Stimulated activated CD8-positive, alpha-beta memory T cell treated with anti-CD3 and anti-CD28 coated beads, Interleukin-12 subunit alpha, Interleukin-12 subunit beta, amount 100 ng/mL, for 24 hours (primary cell): Measurements from ENCODE around the gene HOXA7.

Experiments
- DNase-seq: peaks from one replicate; pipeline ENCODE4 v3.0.0-alpha.2; 2020; ENCODE audit errors: extremely low read depth

HOXA7 gene

DNA sequence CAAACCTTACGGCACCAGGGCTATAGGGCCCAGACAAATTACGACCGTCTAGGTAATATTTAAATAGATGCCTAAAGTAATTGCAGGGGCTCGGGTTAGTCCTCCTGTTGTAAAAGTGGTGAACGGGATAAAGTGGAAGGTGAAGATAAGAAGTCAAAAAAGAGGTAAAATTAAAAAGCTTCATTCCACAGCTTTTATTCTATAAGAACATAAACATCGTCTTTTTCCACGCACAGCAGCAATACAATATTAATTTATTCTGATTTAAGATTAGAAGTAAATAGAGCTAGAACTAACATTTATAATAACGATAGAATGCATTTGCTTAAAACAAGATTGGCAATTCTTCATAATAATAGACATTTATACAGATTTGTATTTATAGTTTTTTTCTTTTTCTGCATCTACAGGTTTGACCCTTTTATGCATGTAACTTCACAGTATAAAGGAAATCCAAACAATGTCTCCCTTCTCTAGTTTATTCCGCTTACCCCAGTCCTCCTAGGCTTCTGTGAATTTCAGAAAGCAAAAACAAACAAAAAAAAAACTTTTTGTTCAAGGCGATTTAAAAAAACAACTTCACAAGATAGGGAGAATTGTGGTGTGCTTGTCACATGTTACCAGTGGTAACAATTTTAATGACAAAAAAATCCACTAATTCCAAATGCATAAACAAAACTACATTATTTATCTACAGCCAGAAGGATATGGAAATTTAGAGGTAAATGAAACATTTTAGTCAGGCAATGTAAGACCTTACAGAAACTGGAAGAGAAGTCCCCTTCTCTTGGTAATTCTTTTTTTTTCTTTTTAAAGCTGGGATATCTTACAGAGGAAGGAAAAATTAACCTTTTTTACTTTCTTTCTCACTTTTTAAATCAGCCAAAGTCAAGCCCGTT, 14.2 kb upstream of the HOXA7 start:
- no peak for DNase-seq

DNA sequence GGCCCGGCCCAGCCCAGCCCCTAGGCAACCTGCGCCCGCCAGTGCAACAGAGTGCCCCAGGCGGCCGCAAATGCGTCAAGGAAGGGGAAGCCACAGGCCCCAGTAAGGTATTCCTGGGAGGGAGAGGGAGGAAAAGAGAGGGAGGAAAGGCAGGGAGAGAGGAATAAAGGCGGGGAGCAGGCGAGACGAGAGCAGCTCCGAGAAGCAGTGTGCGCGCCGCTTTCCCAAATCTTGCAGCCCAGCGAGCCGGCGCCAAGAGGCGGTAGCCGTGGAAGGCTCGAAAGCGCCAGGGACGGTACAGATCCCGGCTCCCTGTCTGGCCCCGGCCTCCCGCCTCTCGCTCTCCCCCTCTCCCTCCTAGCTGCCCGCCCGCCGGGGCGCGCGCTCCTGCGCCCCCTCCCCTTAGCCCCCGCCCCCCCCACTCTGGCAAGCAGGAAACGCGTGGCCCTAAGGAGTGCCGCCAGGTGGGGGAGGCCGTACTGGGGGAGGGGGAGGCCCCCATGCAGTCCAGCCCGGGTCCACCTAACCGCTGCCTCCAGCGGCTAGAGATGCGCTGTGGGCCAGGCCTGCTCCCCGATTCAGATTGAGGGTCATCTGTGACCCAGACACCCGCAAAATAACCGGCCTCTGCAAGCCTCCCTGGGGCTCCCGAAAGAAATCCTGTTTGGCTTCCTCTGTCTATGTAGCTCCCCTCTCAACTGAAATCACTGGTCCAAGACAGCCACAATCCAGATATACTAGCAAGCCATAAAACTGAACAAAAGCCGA, 13.4 kb upstream of the HOXA7 start:
- DNase-seq = no peak

DNA sequence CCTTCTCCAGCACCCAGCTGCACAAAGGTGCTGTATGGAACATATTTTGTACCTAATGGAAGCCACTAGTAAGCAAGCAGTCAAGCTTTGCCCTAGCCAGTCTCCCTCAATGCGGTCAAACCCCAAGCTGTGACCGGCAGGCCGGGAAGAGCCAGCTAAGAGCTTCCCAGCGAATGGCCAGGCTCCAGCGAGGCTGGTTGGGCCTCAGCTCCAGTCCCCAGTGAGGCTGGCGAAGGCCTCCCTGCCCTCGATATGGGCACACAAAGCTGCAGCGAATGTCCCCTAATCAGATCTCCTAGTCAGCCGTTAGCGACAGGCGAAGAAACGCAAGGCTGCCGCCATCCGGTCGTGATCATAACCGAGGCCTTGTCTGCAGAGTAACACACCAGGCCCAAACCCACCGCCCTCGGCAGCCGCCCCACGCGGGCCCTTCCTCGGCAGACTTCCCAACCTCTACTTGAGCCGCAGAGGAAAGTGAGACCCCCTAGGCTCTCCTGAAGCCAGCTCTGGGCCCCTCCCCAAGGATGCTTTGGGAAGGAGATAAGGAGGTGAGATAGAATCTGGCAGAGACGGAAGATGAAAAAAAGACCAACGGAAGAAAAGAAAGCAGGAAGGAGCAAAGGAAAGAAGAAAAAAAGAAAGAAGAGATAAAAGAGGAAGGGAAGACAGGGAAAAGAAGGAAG, 11.9 kb upstream of the HOXA7 start:
- no peak for DNase-seq

DNA sequence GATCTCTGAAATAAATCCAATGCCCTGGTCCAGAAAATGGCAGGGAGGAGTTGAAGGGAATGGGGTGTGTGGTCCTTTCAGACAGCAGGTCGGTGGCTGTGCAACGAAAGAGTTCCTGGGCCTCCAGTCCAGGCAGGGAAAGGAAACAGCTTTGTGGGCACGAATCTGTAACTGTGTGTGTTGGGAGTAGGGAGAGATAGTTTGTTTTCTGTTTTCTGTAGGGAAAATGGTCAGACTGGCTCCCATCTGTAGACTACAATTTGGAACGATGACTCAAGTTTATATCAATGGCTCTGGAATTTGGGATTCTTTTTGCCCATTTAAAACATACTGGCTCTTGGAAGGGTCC, 11.4 kb upstream of the HOXA7 start:
- no peak for DNase-seq

DNA sequence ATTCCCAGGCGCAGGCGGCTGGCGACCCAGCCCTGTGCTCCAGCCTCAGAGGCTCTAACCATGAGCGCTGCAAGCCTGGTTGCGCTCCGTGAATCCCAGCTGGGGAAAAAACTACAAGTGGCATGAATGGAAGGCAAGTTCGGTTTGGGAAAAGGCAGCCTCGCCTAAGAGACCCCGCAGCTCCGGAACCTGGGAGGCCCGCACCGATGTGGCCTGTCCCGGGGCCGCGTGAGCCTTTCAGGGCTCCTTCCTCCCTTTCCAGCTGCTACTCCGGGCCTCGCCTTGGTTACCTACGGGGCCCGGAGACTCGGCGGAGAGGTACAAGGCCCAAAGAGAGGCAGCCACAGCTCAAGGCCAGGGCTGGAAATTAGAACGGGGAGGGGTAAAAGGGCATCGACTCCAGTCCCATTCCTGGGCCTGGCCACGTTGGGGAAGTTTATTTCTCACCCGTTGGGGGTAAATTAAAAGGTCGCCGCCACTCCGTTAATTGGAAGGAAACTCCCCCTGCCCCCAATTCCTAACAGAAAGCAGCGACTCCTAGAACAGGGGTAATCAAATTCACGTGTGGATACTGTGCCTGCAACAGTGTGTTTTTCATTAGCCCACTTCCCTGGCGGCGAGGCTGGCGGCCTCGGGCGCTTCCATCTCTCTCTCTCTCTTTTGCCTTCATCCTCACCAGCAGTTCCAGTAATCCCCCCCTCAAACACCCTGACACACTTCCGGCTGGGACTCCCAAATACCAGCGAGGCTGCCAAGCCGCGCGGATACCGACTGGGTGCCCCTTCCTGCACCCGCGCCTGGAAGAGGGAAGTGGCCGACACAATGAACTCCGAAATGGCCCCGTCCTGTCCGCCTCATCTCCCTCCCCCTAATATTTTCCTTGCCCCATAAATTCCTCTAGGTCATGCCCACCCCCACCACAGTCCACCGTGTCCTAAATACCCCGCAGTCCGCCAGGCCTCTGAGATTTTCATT, 10.3 kb upstream of the HOXA7 start:
- DNase-seq = no peak

DNA sequence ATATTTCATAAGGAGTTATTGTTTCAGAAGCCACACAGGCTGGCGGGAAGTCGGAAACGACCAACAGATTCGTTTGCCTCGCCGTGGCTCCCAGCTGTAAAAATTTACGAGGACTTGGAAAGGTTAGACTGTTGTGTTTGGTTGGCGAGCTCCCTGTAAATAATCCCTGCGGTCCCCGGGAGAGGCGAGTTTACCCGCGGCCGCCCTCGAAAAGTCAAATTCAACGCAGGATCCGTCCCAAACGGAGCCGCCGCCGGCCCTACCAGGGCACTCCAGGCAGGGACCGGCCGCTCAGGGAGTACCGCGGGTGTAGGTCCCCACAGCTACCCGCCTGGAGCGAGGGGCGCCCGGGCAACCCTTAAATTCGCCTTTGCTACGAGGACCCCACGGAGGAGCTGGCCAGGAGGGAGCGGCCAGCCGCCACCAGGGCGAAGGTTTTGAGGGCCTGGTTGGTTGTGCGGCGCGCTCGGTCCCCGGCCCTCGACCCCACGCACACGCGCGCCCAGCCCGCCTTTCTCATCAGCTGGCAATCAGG, 9.6 kb upstream of the HOXA7 start:
- DNase-seq = no peak

DNA sequence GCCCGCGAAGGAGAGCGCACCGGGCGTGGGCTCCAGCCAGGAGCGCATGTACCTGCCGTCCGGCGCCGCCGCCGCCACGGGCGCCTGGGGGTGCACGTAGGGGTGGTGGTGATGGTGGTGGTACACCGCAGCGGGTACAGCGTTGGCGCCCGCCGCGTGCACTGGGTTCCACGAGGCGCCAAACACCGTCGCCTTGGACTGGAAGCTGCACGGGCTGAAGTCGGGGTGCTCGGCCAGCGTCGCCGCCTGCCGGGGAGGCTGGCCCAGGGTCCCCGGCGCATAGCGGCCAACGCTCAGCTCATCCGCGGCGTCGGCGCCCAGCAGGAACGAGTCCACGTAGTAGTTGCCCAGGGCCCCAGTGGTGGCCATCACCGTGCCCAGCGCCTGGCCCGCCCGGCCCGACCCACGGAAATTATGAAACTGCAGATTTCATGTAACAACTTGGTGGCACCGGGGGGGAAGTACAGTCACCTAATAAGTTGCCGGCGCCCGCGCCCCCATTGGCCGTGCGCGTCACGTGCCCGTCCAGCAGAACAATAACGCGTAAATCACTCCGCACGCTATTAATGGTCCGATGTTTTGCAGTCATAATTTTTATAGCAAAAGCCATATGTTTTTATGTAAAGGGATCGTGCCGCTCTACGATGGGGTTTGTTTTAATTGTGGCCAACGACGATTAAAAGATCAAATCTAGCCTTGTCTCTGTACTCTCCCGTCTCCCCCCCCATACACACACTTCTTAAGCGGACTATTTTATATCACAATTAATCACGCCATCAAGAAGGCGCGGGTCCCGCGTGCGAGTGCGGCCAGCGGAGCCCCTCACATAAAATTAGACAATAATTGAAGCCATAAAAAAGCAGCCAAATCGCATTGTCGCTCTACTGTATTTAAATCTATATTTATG, 8.9 kb upstream of the HOXA7 start, which contains the start of gene HOXA9:
Gene HOXA9, minus strand, starts transcription at position 449 of the 907 bp plus-strand sequence. Its CDS starts 80 bp downstream, at position 369.
- no peak for DNase-seq

DNA sequence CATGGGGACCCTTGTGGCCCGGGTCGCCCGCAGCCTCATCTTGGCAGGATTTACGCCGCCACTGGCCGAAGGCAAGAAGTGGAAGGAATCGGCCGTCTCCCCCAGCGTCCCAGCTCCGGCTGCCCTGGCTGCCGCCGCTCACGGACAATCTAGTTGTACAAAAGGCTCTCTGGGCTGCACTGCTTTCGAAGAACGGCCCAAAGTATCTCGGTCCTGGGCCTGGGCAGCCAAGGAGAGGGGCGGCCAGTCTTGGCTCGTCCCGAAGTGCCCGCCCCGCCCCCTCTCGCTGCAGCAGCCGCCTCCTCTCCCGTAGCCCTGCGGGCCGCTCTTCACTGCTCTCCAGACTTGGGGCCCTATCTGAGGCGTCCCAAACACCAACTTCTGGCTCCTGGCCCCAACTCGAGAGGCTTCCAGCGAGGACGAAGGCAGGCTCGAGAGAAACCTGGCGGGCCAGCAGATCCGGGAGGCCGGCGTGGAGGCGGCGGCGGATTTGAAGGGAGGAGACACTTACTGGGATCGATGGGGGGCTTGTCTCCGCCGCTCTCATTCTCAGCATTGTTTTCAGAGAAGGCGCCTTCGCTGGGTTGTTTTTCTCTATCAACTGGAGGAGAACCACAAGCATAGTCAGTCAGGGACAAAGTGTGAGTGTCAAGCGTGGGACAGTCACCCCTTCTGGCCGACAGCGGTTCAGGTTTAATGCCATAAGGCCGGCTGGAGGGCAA, 8.1 kb upstream of the HOXA7 start:
- DNase-seq = no peak

DNA sequence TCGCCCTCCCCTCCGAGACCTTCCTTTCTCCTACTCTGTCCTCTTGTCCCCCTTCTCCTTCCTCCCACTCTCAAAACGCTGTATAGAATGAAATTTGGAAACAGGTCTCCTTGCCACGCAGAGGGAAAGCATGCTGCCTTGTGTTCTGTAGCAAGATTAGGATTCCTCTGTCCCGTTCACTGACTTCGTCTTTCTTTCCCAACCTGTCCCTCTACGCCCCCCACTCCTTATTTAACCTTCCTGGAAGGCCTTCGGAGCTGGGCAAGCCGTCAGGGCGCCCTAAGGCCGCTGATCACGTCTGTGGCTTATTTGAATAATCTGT, 7.5 kb upstream of the HOXA7 start:
- no peak for DNase-seq

DNA sequence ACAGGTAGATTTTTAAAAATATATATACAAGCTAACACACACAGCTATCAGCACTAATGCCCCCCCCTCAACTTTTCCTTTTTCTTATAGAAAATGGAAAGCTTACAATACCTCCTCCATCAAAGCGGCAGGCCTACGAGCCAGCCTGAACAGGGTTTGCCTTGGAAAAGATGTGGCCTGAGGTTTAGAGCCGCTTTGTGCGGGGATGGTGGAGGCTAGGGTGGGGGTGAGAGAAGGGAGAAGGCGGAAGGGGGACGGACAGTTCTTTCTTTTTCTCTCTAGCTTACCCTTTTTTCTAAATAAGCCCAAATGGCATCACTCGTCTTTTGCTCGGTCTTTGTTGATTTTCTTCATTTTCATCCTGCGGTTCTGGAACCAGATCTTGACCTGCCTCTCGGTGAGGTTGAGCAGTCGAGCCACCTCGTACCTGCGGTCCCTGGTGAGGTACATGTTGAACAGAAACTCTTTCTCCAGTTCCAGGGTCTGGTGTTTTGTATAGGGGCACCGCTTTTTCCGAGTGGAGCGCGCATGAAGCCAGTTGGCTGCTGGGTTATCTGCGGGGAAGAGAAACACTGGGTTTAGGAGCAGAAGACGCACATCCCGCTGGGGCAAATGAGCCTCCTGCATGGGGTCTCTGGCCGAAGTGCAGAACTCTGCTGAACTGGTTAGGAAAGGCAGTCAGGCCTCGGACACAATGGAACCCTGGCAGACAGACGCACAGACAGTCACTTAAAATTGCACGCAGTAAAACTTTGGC, 7.0 kb upstream of the HOXA7 start:
- no peak for DNase-seq

DNA sequence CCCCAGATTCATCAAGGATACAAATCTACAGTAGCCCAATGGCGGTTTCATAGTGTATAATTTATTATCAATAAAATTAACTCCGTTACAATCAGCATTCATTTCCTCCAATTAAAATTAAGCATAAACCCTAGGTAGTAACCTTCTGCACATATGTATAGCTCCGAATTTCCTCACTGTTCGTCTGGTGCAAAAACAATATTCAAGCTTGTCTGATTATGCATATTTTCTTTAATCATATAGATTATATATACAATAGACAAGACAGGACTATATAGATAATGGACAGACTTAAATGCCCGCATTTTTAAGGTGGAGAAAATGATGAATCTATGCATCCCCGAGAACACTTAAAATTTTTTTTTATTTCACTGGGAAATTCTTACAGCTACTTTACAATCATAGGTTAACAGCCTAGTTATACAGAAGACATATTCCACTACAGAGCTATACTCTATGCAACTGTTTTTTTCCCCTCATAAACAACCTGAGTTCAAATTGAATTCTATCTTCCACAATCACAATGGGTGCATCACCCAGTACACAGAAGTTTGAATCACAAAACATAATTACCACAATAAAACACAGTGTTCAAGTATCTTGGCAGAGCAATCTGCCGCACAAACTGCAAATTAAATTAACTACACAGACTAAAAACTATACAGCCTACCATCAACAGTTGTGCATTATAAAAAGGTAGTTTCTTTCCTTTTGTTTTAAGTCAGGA, 6.2 kb upstream of the HOXA7 start:
- no peak for DNase-seq

DNA sequence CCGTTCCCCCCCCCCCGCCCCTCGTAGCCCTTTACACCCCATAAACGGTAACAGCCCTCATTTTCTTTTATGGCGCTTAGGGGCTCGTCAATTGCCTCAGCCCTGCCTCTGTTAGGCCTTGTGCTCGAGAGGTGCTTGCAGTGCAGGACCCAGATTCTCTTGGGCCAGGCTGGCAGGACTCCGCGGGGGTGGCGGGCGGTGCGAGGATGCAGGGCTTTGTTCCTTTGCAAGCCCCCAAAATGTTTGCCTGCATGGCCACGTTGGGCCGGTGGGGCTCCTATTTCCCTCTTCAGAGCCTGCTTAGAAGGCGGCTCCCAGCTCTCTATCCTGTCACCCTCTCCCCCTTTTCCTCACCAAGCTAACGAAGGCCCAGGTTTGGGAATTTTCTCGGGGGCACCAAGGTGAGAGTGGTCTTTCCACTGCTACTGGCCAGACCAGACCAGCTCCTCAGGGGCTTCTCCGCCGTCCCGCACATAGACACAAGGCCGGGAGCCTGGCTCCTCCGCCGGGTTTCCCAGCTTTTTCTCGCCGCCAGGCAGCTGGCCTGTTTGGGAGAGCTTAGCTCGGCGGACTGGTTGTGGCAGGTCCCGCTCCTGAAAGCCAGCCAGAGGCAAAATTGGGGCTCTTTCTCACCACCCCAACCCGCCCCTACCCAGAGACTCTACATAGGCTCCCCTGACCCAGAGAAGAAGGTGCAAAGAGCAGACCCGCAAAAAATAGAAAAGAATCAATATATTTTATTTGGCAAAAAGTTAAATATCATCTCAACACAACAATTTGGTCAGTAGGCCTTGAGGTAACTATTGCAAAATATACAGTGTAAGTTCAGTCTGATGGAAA, 5.5 kb upstream of the HOXA7 start:
- no peak for DNase-seq

DNA sequence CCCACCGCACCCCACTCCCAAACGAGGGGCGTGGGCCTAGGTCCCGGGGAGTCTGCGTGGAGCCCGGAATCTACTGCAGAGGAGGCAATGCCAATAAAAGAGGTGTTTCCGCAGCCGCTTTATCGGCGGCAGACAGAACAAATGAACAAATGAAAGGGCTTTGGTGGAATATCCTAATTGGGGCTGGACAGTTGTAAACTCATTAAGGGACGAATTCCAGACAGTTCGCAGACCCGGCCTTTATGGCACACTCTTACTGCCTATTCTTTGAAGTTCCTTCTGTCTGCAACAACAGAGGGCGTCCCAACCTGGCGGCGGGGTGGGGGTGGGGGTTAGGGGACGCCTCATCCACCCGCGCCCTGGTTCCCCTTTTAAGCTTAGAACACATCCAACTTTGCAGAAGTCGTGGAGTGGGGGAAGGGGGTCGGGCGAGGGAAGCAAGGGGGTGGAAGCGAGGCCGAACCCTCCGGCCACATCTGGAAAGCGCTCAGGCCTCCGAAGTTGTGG, 4.8 kb upstream of the HOXA7 start:
- DNase-seq = no peak

DNA sequence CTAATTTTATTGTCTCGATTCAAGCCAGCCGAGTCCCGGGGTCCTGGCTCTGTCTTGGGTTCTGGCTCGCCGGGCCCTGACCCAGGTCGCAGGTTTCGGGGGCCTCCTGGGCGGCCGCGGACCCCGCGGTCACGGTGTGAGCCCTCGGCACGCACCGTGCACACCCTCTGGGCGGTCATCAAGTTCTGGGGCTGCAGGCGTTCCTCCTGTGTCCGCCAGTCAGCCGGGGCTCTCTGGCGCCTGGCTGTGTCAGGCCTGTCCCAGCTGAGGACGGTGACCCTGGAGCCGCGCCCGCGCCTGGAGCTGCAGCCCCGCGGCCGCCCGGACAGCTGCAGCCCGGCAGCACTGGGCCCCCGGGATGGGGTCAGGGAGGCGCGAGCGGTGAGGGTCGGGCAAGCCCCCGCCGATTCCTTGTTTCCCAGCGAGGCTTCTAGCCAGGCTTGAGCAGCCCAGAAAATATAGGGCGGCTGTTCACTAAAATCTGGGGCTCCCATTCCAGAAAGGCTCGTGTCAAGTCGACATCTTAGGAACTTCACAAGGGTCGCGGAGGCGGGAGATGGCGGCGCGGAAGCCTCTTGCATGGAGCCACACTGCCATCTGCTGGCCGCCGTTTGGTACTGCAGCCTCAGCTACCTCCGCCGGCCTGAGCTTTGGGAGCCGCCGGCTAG, 4.2 kb upstream of the HOXA7 start:
- peak; percentile 58 for DNase-seq

DNA sequence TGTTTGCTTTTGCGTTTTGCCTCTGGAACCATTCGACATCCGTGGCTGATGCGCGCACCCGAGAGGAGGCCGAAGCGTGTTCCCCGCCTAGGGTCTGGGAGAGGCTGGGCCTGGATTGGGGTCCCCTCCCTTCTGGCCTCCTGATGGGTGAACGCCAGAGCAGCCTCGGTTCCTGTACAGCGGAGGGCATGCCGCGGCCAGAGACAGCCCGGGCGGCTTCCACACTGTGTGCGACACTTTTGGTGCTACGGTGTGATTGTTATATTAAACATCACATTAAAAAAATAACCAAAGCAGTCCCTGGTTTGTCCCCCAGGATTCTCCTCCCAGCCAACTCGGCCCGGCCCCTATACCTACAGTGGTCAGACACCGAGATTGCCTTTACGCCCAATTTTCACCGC, 3.7 kb upstream of the HOXA7 start:
- DNase-seq = no peak
